H1 (cell line): ENCODE results near the gene ASTL.

ENCODE experiments used
- BCL11A ChIP-seq, 2 experiments: IDR thresholded peaks; one replicate each; pipeline ENCODE4 v1.6.1; 2011; ENCODE audit warnings: low read depth in 2 of 2, low read length in 2 of 2, mild to moderate bottlenecking in 2 of 2
- CHD2 ChIP-seq: IDR thresholded peaks from 2 replicates; pipeline ENCODE4 v1.6.1; 2012; ENCODE audit warnings: low read length, improper control_type of control experiment
- EP300 ChIP-seq, 2 experiments: IDR thresholded peaks; 1 replicate in 1 of 2; 2 replicates in 1 of 2; pipeline ENCODE4 v1.6.1; 2011 to 2012; ENCODE audit warnings: low read depth in 2 of 2, low read length in 2 of 2, mild to moderate bottlenecking in 2 of 2, borderline replicate concordance in 1 of 2, inconsistent platforms in 1 of 2, moderate library complexity in 1 of 2
- EZH2 ChIP-seq: fragments of 200-600 bp; sonication (generic); IDR thresholded peaks from 2 replicates; pipeline ENCODE4 v1.7.1; 2012; ENCODE audit warnings: low read depth, mild to moderate bottlenecking, moderate library complexity, low read length, inconsistent platforms; ENCODE audit not compliant: severe bottlenecking
- FOSL1 ChIP-seq: IDR thresholded peaks from 2 replicates; pipeline ENCODE4 v1.6.1; 2011; ENCODE audit warnings: mild to moderate bottlenecking, low read depth, low read length, moderate library complexity; ENCODE audit not compliant: insufficient read depth
- MAFK ChIP-seq: IDR thresholded peaks from 2 replicates; pipeline ENCODE4 v1.6.1; 2012; ENCODE audit warnings: low read depth, mild to moderate bottlenecking, improper control_type of control experiment, low read length
- POLR2A ChIP-seq, 2 experiments: IDR thresholded peaks; 1 replicate in 1 of 2; 2 replicates in 1 of 2; pipeline ENCODE4 v1.6.1; 2011; ENCODE audit warnings: low read depth in 2 of 2, low read length in 2 of 2, mild to moderate bottlenecking in 2 of 2; ENCODE audit errors: control extremely low read depth in 1 of 2
- POLR2AphosphoS5 ChIP-seq: IDR thresholded peaks from 2 replicates; pipeline ENCODE4 v1.6.1; 2011; ENCODE audit warnings: low read depth, low read length
- RAD21 ChIP-seq, 2 experiments: IDR thresholded peaks in 1 of 2; conservative IDR thresholded peaks in 1 of 2; 2 replicates each; pipeline ENCODE4 v1.6.1; 2011; ENCODE audit warnings: low read depth in 2 of 2, low read length in 2 of 2, improper control_type of control experiment in 1 of 2, inconsistent platforms in 1 of 2, mild to moderate bottlenecking in 1 of 2, moderate library complexity in 1 of 2
- RFX5 ChIP-seq: IDR thresholded peaks from 2 replicates; pipeline ENCODE4 v1.6.1; 2011; ENCODE audit warnings: low read depth, low read length, improper control_type of control experiment, borderline replicate concordance
- SRF ChIP-seq: IDR thresholded peaks from 2 replicates; pipeline ENCODE4 v1.6.1; 2011; ENCODE audit warnings: mild to moderate bottlenecking, low read depth, low read length, moderate library complexity
- YY1 ChIP-seq: IDR thresholded peaks from 2 replicates; pipeline ENCODE4 v1.6.1; 2011; ENCODE audit warnings: low read depth, mild to moderate bottlenecking, low read length
- TF ChIP-seq, protein P1 (sequence below), 3 experiments: IDR thresholded peaks; 1 replicate in 2 of 3; 2 replicates in 1 of 3; pipeline versions ENCODE4 v1.5.1 to v1.6.1; 2011; ENCODE audit warnings: low read length in 3 of 3, mild to moderate bottlenecking in 3 of 3, inconsistent platforms in 2 of 3, low read depth in 1 of 3, moderate library complexity in 1 of 3; ENCODE audit not compliant: insufficient read depth in 1 of 3; ENCODE audit errors: control extremely low read depth in 1 of 3
- TF ChIP-seq, protein P2 (sequence below): IDR thresholded peaks from 2 replicates; pipeline ENCODE4 v1.6.1; 2012; ENCODE audit warnings: inconsistent platforms

DNA sequence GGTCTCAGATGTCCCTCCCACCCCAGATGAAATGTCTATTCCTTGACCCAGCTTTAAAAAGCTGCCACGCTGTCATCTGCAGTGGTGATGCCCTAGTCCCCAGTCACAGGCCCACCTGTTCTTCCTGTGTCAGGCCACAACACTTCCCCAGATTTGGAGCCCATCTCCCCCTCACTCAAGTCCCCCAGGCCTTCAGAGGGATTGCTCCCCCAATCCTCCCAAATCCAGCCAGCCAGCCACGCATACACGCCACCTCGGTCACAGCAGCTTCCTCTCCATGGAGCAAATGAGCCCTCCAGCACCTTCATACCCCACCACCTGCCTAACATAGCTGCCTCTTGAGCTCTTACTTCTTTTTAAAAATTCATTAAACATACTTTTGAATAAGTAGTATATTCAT, 7.8 kb downstream of the ASTL start:
- TF ChIP-seq POLR2AphosphoS5, result no peak
- TF ChIP-seq, protein P1, sequence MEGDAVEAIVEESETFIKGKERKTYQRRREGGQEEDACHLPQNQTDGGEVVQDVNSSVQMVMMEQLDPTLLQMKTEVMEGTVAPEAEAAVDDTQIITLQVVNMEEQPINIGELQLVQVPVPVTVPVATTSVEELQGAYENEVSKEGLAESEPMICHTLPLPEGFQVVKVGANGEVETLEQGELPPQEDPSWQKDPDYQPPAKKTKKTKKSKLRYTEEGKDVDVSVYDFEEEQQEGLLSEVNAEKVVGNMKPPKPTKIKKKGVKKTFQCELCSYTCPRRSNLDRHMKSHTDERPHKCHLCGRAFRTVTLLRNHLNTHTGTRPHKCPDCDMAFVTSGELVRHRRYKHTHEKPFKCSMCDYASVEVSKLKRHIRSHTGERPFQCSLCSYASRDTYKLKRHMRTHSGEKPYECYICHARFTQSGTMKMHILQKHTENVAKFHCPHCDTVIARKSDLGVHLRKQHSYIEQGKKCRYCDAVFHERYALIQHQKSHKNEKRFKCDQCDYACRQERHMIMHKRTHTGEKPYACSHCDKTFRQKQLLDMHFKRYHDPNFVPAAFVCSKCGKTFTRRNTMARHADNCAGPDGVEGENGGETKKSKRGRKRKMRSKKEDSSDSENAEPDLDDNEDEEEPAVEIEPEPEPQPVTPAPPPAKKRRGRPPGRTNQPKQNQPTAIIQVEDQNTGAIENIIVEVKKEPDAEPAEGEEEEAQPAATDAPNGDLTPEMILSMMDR (IDR thresholded peaks at IDR 0.05; ENCODE audit: control extremely low read depth in 1 of 3, insufficient read depth in 1 of 3, low read depth in 1 of 3, low read length in 3 of 3), result no peak
- no peak for TF ChIP-seq CHD2
- no peak for TF ChIP-seq RFX5
- TF ChIP-seq YY1, result no peak
- no peak for TF ChIP-seq RAD21 (IDR thresholded peaks at IDR 0.05 in 1 of 2, conservative IDR thresholded peaks at IDR 0.05 in 1 of 2; ENCODE audit: low read depth in 2 of 2, low read length in 2 of 2)
- TF ChIP-seq, protein P2, sequence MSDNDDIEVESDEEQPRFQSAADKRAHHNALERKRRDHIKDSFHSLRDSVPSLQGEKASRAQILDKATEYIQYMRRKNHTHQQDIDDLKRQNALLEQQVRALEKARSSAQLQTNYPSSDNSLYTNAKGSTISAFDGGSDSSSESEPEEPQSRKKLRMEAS, result no peak
- no peak for TF ChIP-seq POLR2A (IDR thresholded peaks at IDR 0.05; ENCODE audit: control extremely low read depth in 1 of 2, low read depth in 2 of 2, low read length in 2 of 2)
- no peak for TF ChIP-seq FOSL1
- no peak for TF ChIP-seq MAFK
- no peak for TF ChIP-seq BCL11A (IDR thresholded peaks at IDR 0.05; ENCODE audit: low read depth in 2 of 2, low read length in 2 of 2)
- no peak for TF ChIP-seq EP300 (IDR thresholded peaks at IDR 0.05; ENCODE audit: borderline replicate concordance in 1 of 2, low read depth in 2 of 2, low read length in 2 of 2)
- no peak for TF ChIP-seq SRF
- no peak for TF ChIP-seq EZH2
